ENCODE results near the gene SLC35E3. TPM values are rescaled to one million over a fixed set of nuclear protein-coding genes. Genes with fewer than 3 reads are reported as not detected.

Gene SLC35E3
- total RNA-seq, 4 donors from 2014 or later, result 3.5 to 23.1 (median 12.2) TPM

GRCh38 chr12:68775121-68775630 is 29.2 kb downstream of the SLC35E3 start:
- no peaks in the 10 kb centered on the region for H3K9me3 ChIP-seq
- H3K36me3 ChIP-seq, result no peaks in the 10 kb centered on the region
- no peak overlapping the region for H3K4me3 ChIP-seq
- H3K4me1 ChIP-seq, result no peaks in the 10 kb centered on the region
- H3K27me3 ChIP-seq, result no peaks in the 10 kb centered on the region
- DNase-seq, result no peak
- H3K27ac ChIP-seq, result no peak overlapping the region
- TF ChIP-seq CTCF (IDR thresholded peaks at IDR 0.05) (no peak), POLR2A (IDR thresholded peaks at IDR 0.05) (no peak)

- Histone ChIP-seq H3K4me3 (no peak overlapping the region), H3K27ac (no peak overlapping the region), H3K27me3 (no peaks in the 10 kb centered on the region), H3K36me3 (no peaks in the 10 kb centered on the region), H3K9me3 (no peaks in the 10 kb centered on the region), H3K4me1 (no peaks in the 10 kb centered on the region)
- TF ChIP-seq POLR2A (IDR thresholded peaks at IDR 0.05), result no peak
- TF ChIP-seq CTCF (IDR thresholded peaks at IDR 0.05), result no peak
- DNase-seq, result no peak
Measured at GRCh38 chr12:68776976-68777610, 31.1 kb downstream of the SLC35E3 start.

GRCh38 chr12:68779280-68779679 is 33.3 kb downstream of the SLC35E3 start:
- no peaks in the 10 kb centered on the region for H3K36me3 ChIP-seq
- no peak overlapping the region for H3K4me3 ChIP-seq
- H3K9me3 ChIP-seq, result no peaks in the 10 kb centered on the region
- TF ChIP-seq CTCF (IDR thresholded peaks at IDR 0.05) (no peak), POLR2A (IDR thresholded peaks at IDR 0.05) (no peak)
- no peaks in the 10 kb centered on the region for H3K4me1 ChIP-seq
- H3K27ac ChIP-seq, result no peak overlapping the region
- H3K27me3 ChIP-seq, result no peaks in the 10 kb centered on the region
- no peak for DNase-seq

GRCh38 chr12:68780731-68781130 is 34.8 kb downstream of the SLC35E3 start:
- Histone ChIP-seq H3K9me3 (no peaks in the 10 kb centered on the region), H3K36me3 (no peaks in the 10 kb centered on the region), H3K4me1 (no peaks in the 10 kb centered on the region), H3K27ac (no peak overlapping the region), H3K4me3 (no peak overlapping the region), H3K27me3 (no peaks in the 10 kb centered on the region)
- TF ChIP-seq CTCF (IDR thresholded peaks at IDR 0.05), result no peak
- TF ChIP-seq POLR2A (IDR thresholded peaks at IDR 0.05), result no peak
- no peak for DNase-seq

DNA sequence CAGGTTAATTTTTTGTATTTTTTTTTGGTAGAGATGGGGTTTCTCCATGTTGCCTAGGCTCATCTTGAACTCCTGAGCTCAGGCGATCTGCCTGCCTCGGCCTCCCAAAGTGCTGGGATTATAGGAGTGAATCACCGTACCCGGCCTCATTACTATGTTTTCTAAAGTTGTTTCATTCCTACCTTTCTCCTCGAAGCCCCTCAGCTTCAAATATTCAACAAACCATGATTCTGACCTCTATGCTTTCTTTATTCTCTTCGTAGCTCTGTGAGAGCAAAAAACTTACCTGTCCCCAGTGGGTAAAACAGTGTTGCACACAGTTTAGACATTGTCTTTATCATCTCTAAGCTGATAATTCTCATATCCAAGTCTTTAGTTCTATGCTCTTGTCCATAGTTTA is 35.8 kb downstream of the SLC35E3 start:
- Histone ChIP-seq H3K4me3 (no peak overlapping the region), H3K27me3 (no peaks in the 10 kb centered on the region), H3K9me3 (no peaks in the 10 kb centered on the region), H3K4me1 (no peaks in the 10 kb centered on the region), H3K36me3 (no peaks in the 10 kb centered on the region), H3K27ac (no peak overlapping the region)
- DNase-seq, result no peak
- TF ChIP-seq CTCF (IDR thresholded peaks at IDR 0.05) (no peak), POLR2A (IDR thresholded peaks at IDR 0.05) (no peak)

All from Peyer's patch (tissue), 4 donors.